GM12878 (cell line): Measurements from ENCODE around the gene MSL3. TPM values are rescaled to one million over a fixed set of nuclear protein-coding genes. Genes with fewer than 3 reads are reported as not detected.

Source experiments
- CHD2 ChIP-seq: IDR thresholded peaks from 2 replicates; pipeline ENCODE4 v1.6.1; 2011; ENCODE audit warnings: low read depth, low read length, improper control_type of control experiment, borderline replicate concordance
- CTCF ChIP-seq, 3 experiments: IDR thresholded peaks in 2 of 3; conservative IDR thresholded peaks in 1 of 3; 2 replicates each; pipeline ENCODE4 v1.5.1; 2011; ENCODE audit warnings: low read depth in 3 of 3, low read length in 3 of 3, mild to moderate bottlenecking in 3 of 3, control low read depth in 2 of 3, moderate library complexity in 2 of 3, inconsistent platforms in 1 of 3, mixed read lengths in 1 of 3; ENCODE audit not compliant: control insufficient read depth in 2 of 3, insufficient read depth in 1 of 3; ENCODE audit errors: extremely low read depth in 1 of 3
- E2F4 ChIP-seq: IDR thresholded peaks from 2 replicates; pipeline ENCODE4 v1.6.1; 2012; ENCODE audit warnings: low read depth, low read length, improper control_type of control experiment
- EP300 ChIP-seq, 2 experiments: fragments of 150-350 bp in 1 of 2; IDR thresholded peaks; 2 replicates each; pipeline ENCODE4 v1.6.1; 2011 to 2012; ENCODE audit warnings: low read depth in 2 of 2, low read length in 2 of 2, borderline replicate concordance in 1 of 2, improper control_type of control experiment in 1 of 2, inconsistent platforms in 1 of 2; ENCODE audit not compliant: control insufficient read depth in 1 of 2
- ESRRA ChIP-seq: IDR thresholded peaks from 2 replicates; pipeline ENCODE4 v1.6.1; 2012; ENCODE audit warnings: mild to moderate bottlenecking, low read length, improper control_type of control experiment
- FOXM1 ChIP-seq: IDR thresholded peaks from 2 replicates; pipeline ENCODE4 v1.6.1; 2012; ENCODE audit warnings: low read depth, mild to moderate bottlenecking, inconsistent platforms, low read length, moderate library complexity
- HCFC1 ChIP-seq: fragments of 150-350 bp; IDR thresholded peaks from 2 replicates; pipeline ENCODE4 v1.6.1; 2014; ENCODE audit warnings: low read length
- IKZF1 ChIP-seq: fragments of 450-650 bp; conservative IDR thresholded peaks from 2 replicates; pipeline ENCODE4 v1.6.1; 2017; ENCODE audit warnings: antibody characterized with exemption, mild to moderate bottlenecking
- IKZF2 ChIP-seq, 2 experiments: fragments of 450-650 bp; IDR thresholded peaks; 2 replicates each; pipeline ENCODE4 v1.6.1; 2017; ENCODE audit warnings: mild to moderate bottlenecking in 2 of 2, moderate library complexity in 2 of 2
- JUNB ChIP-seq: IDR thresholded peaks from 2 replicates; pipeline ENCODE4 v1.6.1; 2016; ENCODE audit warnings: antibody characterized with exemption, mild to moderate bottlenecking
- KLF5 ChIP-seq: fragments of 450-650 bp; IDR thresholded peaks from 2 replicates; pipeline ENCODE4 v1.6.1; 2014; ENCODE audit warnings: mild to moderate bottlenecking; ENCODE audit not compliant: partially characterized antibody
- MTA3 ChIP-seq: IDR thresholded peaks from 2 replicates; pipeline ENCODE4 v1.6.1; 2012; ENCODE audit warnings: low read length, inconsistent platforms, borderline replicate concordance
- MYC ChIP-seq: IDR thresholded peaks from 2 replicates; pipeline ENCODE4 v1.6.1; 2011; ENCODE audit warnings: mild to moderate bottlenecking, low read length, moderate library complexity, inconsistent platforms; ENCODE audit not compliant: insufficient read depth, insufficient replicate concordance, insufficient read length, severe bottlenecking
- NFXL1 ChIP-seq: fragments of 450-650 bp; IDR thresholded peaks from 2 replicates; pipeline ENCODE4 v1.6.1; 2017; ENCODE audit warnings: antibody characterized with exemption, mild to moderate bottlenecking, borderline replicate concordance
- NKRF ChIP-seq: fragments of 450-650 bp; conservative IDR thresholded peaks from 2 replicates; pipeline ENCODE4 v1.6.1; 2017; ENCODE audit warnings: mild to moderate bottlenecking, moderate library complexity
- NR2C1 ChIP-seq: fragments of 450-650 bp; IDR thresholded peaks from 2 replicates; pipeline ENCODE4 v1.6.1; 2017; ENCODE audit warnings: antibody characterized with exemption, mild to moderate bottlenecking, moderate library complexity
- PAX5 ChIP-seq: IDR thresholded peaks from 2 replicates; pipeline ENCODE4 v1.6.1; 2011; ENCODE audit warnings: low read depth, low read length, borderline replicate concordance
- POLR2AphosphoS2 ChIP-seq: IDR thresholded peaks from 2 replicates; pipeline ENCODE4 v1.6.1; 2011; ENCODE audit warnings: low read depth, mild to moderate bottlenecking, low read length, improper control_type of control experiment, moderate library complexity
- POU2F2 ChIP-seq: IDR thresholded peaks from 3 replicates; pipeline ENCODE4 v1.6.1; 2011; ENCODE audit warnings: low read depth, mild to moderate bottlenecking, low read length, borderline replicate concordance
- RCOR1 ChIP-seq: conservative IDR thresholded peaks from 2 replicates; pipeline ENCODE4 v1.6.1; 2012; ENCODE audit warnings: low read depth, low read length, improper control_type of control experiment
- SMAD5 ChIP-seq: IDR thresholded peaks from 2 replicates; pipeline ENCODE4 v1.6.1; 2016; ENCODE audit warnings: antibody characterized with exemption, low read depth
- SMC3 ChIP-seq: IDR thresholded peaks from 2 replicates; pipeline ENCODE4 v1.6.1; 2011; ENCODE audit warnings: low read length, improper control_type of control experiment, borderline replicate concordance
- SREBF2 ChIP-seq: IDR thresholded peaks from 2 replicates; pipeline ENCODE4 v1.6.1; 2012; ENCODE audit warnings: mild to moderate bottlenecking, low read length
- SUPT20H ChIP-seq: IDR thresholded peaks from 2 replicates; pipeline ENCODE4 v1.6.1; 2011; ENCODE audit warnings: low read depth, mild to moderate bottlenecking, low read length, moderate library complexity, borderline replicate concordance; ENCODE audit not compliant: control insufficient read depth
- USF1 ChIP-seq: IDR thresholded peaks from 2 replicates; pipeline ENCODE4 v1.6.1; 2011; ENCODE audit warnings: borderline replicate concordance, low read depth, mild to moderate bottlenecking, moderate library complexity, mixed read lengths, low read length; ENCODE audit not compliant: insufficient read depth; ENCODE audit errors: extremely low read length
- YBX1 ChIP-seq: fragments of 450-650 bp; IDR thresholded peaks from 2 replicates; pipeline ENCODE4 v1.6.1; 2016; ENCODE audit warnings: antibody characterized with exemption
- ZZZ3 ChIP-seq: IDR thresholded peaks from 2 replicates; pipeline ENCODE4 v1.6.1; 2011; ENCODE audit warnings: low read depth; ENCODE audit not compliant: control insufficient read depth, insufficient read length
- polyA plus RNA-seq, 11 experiments: library from polyadenylated mRNA; depleted of rRNA in 4 of 11; unstranded in 6 of 11; stranded (reverse) in 5 of 11; fragments of >200 nt; fragmentation: Nextera tagmentation in 4 of 11; fragmentation: Illumina TruSeq in 1 of 11; extraction: Ambion mirVana in 4 of 11; extraction: Trizol in 1 of 11; gene quantifications; 1 replicate in 1 of 11; 2 replicates in 10 of 11; pipeline versions ENCODE4 v1.2.1 to v1.2.3, GENCODE V29; 2011 to 2016; ENCODE audit warnings: inconsistent platforms in 2 of 11, missing spikeins in 2 of 11, low read depth in 1 of 11
- total RNA-seq, 4 experiments: library from RNA; depleted of rRNA in 3 of 4; stranded (reverse); fragments of >200 nt in 3 of 4; fragmentation: Illumina TruSeq in 1 of 4; extraction: Trizol in 1 of 4; gene quantifications; 2 replicates each; pipeline versions ENCODE4 v1.2.1 to v1.2.3, GENCODE V29; 2013 to 2021

MSL3 gene
- total and polyA plus RNA-seq, 10 of the 15 experiments (the other 5 are each of a cell fraction or from before 2014, with no cell fraction given), result 28.4 to 438 (median 40.7) TPM

- TF ChIP-seq EP300 (IDR thresholded peaks at IDR 0.05; ENCODE audit: borderline replicate concordance in 1 of 2, control insufficient read depth in 1 of 2, low read depth in 2 of 2, low read length in 2 of 2) (peak; percentile 24 to 35; a peak in 1 of 4 replicates), NKRF (no peak), PAX5 (no peak), CHD2 (no peak), USF1 (no peak), SREBF2 (no peak), E2F4 (no peak), JUNB (no peak), POU2F2 (no peak), IKZF1 (peak; percentile 44), POLR2AphosphoS2 (no peak; the same call in 1 of the 2 replicates), FOXM1 (no peak), ZZZ3 (no peak), IKZF2 (IDR thresholded peaks at IDR 0.05) (peak in 1 of 2 experiments; percentile 42; a peak in 2 of 4 replicates), KLF5 (no peak), NR2C1 (no peak), SMAD5 (no peak), MYC (no peak), HCFC1 (no peak), ESRRA (no peak), CTCF (IDR thresholded peaks at IDR 0.05 in 2 of 3, conservative IDR thresholded peaks at IDR 0.05 in 1 of 3; ENCODE audit: control insufficient read depth in 2 of 3, extremely low read depth in 1 of 3, insufficient read depth in 1 of 3, low read depth in 3 of 3, low read length in 3 of 3) (no peak), MTA3 (no peak), SMC3 (no peak; the same call in 1 of the 2 replicates), YBX1 (peak; percentile 89), SUPT20H (no peak), RCOR1 (peak; percentile 56; the same call in 1 of the 2 replicates), NFXL1 (no peak)
These were observed 6.6 kb downstream of the MSL3 start (continued) for GRCh38 chrX:11764602-11765067.
